Sigmoid colon (tissue), 7 donors: ENCODE measurements around the gene ABLIM2. TPM values are rescaled to one million over a fixed set of nuclear protein-coding genes. Genes with fewer than 3 reads are reported as not detected.

Source experiments
- DNase-seq: peaks from one replicate; pipeline ENCODE4 v3.0.0-alpha.2; 2019
- H3K27ac ChIP-seq, 4 donors: fragments of 200-600 bp; sonication (generic); one replicate each; pipeline ENCODE4 v1.5.1; 2016 to 2019; ENCODE audit warnings: mild to moderate bottlenecking in 1 of 4
- H3K27me3 ChIP-seq, 3 donors: fragments of 200-600 bp; sonication (generic); one replicate each; pipeline ENCODE4 v1.5.1; 2019; ENCODE audit warnings: mild to moderate bottlenecking in 1 of 3
- H3K36me3 ChIP-seq, 4 donors: fragments of 200-600 bp; sonication (generic); one replicate each; pipeline ENCODE4 v1.5.1; 2016 to 2019
- H3K4me1 ChIP-seq, 4 donors: fragments of 200-600 bp; sonication (generic); one replicate each; pipeline ENCODE4 v1.5.1; 2017 to 2019
- H3K4me3 ChIP-seq, 4 donors: fragments of 200-600 bp; sonication (generic); one replicate each; pipeline ENCODE4 v1.5.1; 2017 to 2019; ENCODE audit warnings: mild to moderate bottlenecking in 2 of 4, moderate library complexity in 1 of 4
- H3K9me3 ChIP-seq, 4 donors: fragments of 200-600 bp in 3 of 4; sonication (generic) in 3 of 4; one replicate each; pipeline versions ENCODE4 v1.5.1 to v1.6.1; 2013 to 2019
- CTCF ChIP-seq, 4 experiments: fragments of 450-650 bp in 3 of 4; fragments of 200-600 bp in 1 of 4; IDR thresholded peaks; one replicate each; pipeline ENCODE4 v1.5.1; 2016 to 2019; ENCODE audit warnings: antibody characterized with exemption in 4 of 4, mild to moderate bottlenecking in 3 of 4, moderate library complexity in 2 of 4
- EP300 ChIP-seq, 4 donors: sonication (generic); formaldehyde crosslinking; IDR thresholded peaks; one replicate each; pipeline ENCODE4 v1.6.1; 2017; ENCODE audit warnings: antibody characterized with exemption in 4 of 4
- POLR2A ChIP-seq, 2 donors: fragments of 450-650 bp; IDR thresholded peaks; one replicate each; pipeline ENCODE4 v1.6.1; 2016; ENCODE audit warnings: antibody characterized with exemption in 2 of 2, mild to moderate bottlenecking in 2 of 2, moderate library complexity in 2 of 2
- POLR2AphosphoS5 ChIP-seq, 4 donors: sonication (generic); formaldehyde crosslinking; IDR thresholded peaks; one replicate each; pipeline ENCODE4 v1.6.1; 2017; ENCODE audit warnings: antibody characterized with exemption in 4 of 4
- WGBS, 2 donors: extraction: QIAGEN DNeasy Blood & Tissue Kit; methylation state at CpG; one replicate each; pipeline ENCODE4 v1.1.7; 2013; 5-methylcytosine and 5-hydroxymethylcytosine counted together
- intact Hi-C: fragments of 100-400 bp; cut with DNase I; formaldehyde crosslinking; loops from one replicate; pipeline ENCODE4 v1.15.1; 2023
- polyA plus RNA-seq, 3 donors: library from polyadenylated mRNA; stranded (reverse); fragments of 200-250 nt; gene quantifications; one replicate each; pipeline ENCODE4 v1.2.3, GENCODE V29; 2013
- total RNA-seq, 4 donors: library from RNA; depleted of rRNA; stranded (reverse); fragments of >200 nt; gene quantifications; one replicate each; pipeline ENCODE4 v1.1.0, GENCODE V29; 2016
- donor health status: healthy with polysubstance abuse.
- donor health status: Bipolar disorder and iron deficiency.
- donor health status: healthy.

Gene ABLIM2
- total and polyA plus RNA-seq, 7 donors, result 3.1 to 15.0 (median 7.4) TPM

GRCh38 chr4:8079031-8079885, 79.4 kb downstream of the ABLIM2 start:
- Histone ChIP-seq H3K9me3 (no peaks in the 10 kb centered on the region), H3K4me1 (no peaks in the 10 kb centered on the region), H3K4me3 (no peak overlapping the region), H3K36me3 (no peaks in the 10 kb centered on the region), H3K27ac (no peak overlapping the region), H3K27me3 (no peaks in the 10 kb centered on the region)
- WGBS, 2 donors, result 29 to 45% methylated on average over 32 of the region's 32 CpGs
- intact Hi-C loops, result no loop called here
- DNase-seq, result no peak
- no peak for TF ChIP-seq POLR2AphosphoS5 (IDR thresholded peaks at IDR 0.05)
- TF ChIP-seq POLR2A (IDR thresholded peaks at IDR 0.05), result no peak
- no peak for TF ChIP-seq EP300 (IDR thresholded peaks at IDR 0.05)
- no peak for TF ChIP-seq CTCF (IDR thresholded peaks at IDR 0.05)

GRCh38 chr4:8078610-8079015, 80.0 kb downstream of the ABLIM2 start:
- no peak for TF ChIP-seq EP300 (IDR thresholded peaks at IDR 0.05)
- TF ChIP-seq CTCF (IDR thresholded peaks at IDR 0.05), result no peak
- TF ChIP-seq POLR2A (IDR thresholded peaks at IDR 0.05), result no peak
- TF ChIP-seq POLR2AphosphoS5 (IDR thresholded peaks at IDR 0.05), result no peak
- no peaks in the 10 kb centered on the region for H3K36me3 ChIP-seq
- intact Hi-C loops, result no loop called here
- no peaks in the 10 kb centered on the region for H3K4me1 ChIP-seq
- no peak overlapping the region for H3K4me3 ChIP-seq
- DNase-seq, result no peak
- H3K27me3 ChIP-seq, result no peaks in the 10 kb centered on the region
- H3K9me3 ChIP-seq, result no peaks in the 10 kb centered on the region
- no peak overlapping the region for H3K27ac ChIP-seq
- WGBS, 2 donors, result 72 to 83% methylated on average over 8 of the region's 8 CpGs

- no peak overlapping the region for H3K27ac ChIP-seq
Observed at GRCh38 chr4:8078109-8078494, 80.5 kb downstream of the ABLIM2 start.

GRCh38 chr4:8077181-8078108, 81.2 kb downstream of the ABLIM2 start:
- H3K9me3 ChIP-seq, result no peaks in the 10 kb centered on the region
- no peaks in the 10 kb centered on the region for H3K4me1 ChIP-seq
- H3K4me3 ChIP-seq, result no peak overlapping the region
- H3K27me3 ChIP-seq, result peaks cover 0 to 2% (median 0%) of the 10 kb centered on the region in 3 donors
- intact Hi-C loops, result no loop called here
- no peak overlapping the region for H3K27ac ChIP-seq
- no peaks in the 10 kb centered on the region for H3K36me3 ChIP-seq
- DNase-seq, result no peak
- 90 to 94% methylated on average over 23 of the region's 23 CpGs for WGBS, 2 donors
- TF ChIP-seq EP300 (IDR thresholded peaks at IDR 0.05), result no peak
- no peak for TF ChIP-seq POLR2A (IDR thresholded peaks at IDR 0.05)
- TF ChIP-seq CTCF (IDR thresholded peaks at IDR 0.05), result no peak
- no peak for TF ChIP-seq POLR2AphosphoS5 (IDR thresholded peaks at IDR 0.05)

More at GRCh38 chr4:8078109-8078494, 80.5 kb downstream of the ABLIM2 start:
- no peaks in the 10 kb centered on the region for H3K36me3 ChIP-seq
- no peak for DNase-seq
- H3K4me3 ChIP-seq, result no peak overlapping the region
- no peaks in the 10 kb centered on the region for H3K4me1 ChIP-seq
- no peaks in the 10 kb centered on the region for H3K9me3 ChIP-seq
- TF ChIP-seq POLR2AphosphoS5 (IDR thresholded peaks at IDR 0.05) (no peak), EP300 (IDR thresholded peaks at IDR 0.05) (no peak), CTCF (IDR thresholded peaks at IDR 0.05) (no peak), POLR2A (IDR thresholded peaks at IDR 0.05) (no peak)
- H3K27me3 ChIP-seq, result no peaks in the 10 kb centered on the region
- intact Hi-C loops, result no loop called here
- WGBS, 2 donors, result 86 to 88% methylated on average over 11 of the region's 11 CpGs
